ENCODE measurements around the gene BICRAL.

Gene BICRAL

DNA sequence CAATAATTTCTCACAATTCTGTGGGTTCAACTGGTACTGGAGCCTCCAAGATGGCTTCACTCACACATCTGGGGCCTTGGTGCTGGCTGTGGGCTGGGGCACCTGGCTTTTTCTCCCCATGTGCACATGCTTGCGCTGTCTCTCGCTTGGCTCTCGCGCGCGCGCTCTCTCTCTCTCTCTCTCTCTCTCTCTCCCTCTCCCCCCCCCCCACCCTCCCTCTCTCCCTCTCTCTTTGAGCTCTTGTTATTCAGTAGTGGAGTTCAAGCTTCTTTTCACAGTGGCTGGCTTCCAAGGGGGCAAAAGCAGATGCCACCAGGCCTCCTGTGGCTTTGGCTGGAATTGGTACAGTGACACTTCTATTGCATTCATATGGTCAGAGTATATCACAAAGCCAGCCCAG, 25.1 kb upstream of the BICRAL start:
- no peak overlapping the region for H3K4me3 ChIP-seq (replicated peaks in 1 of 2; ENCODE audit: low read depth in 2 of 2, low read length in 2 of 2)
- no peak for DNase-seq (ENCODE audit: low read depth in 2 of 2)
- no peak for TF ChIP-seq CTCF (IDR thresholded peaks at IDR 0.05; ENCODE audit: low read depth, low read length)

DNA sequence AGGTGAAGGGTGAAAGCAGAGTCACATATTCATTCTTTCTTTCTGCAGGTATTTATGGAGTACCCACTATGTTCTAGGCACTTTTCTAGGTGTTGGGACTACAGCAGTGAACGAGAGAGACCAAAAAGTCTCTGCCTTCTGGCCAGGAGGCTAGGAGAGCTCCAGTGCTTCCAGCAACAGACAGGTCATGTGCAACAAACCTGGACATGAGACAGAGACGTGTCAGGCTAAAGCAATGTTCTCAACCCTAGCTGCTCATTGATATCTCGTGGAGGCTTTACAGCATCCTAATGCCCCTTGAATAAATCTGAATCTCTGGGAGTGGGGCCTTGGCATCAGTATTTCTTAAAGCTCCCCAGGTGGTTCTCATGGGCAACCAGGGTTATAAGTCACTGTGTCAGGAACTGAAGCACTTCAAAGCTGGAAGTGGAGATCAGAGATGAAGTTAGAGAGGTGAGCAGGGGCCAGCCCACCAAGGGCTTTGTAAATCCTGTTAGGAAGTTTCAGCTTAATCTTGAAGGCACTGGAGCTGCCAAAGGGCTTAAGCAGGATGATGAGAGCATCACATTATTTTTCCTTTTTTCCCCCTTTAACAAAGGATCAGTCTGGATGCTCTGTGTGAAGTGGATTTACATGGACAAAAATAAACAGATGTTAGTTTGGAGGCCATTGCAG, 23.0 kb upstream of the BICRAL start:
- TF ChIP-seq CTCF (IDR thresholded peaks at IDR 0.05; ENCODE audit: low read depth, low read length) = no peak
- H3K4me3 ChIP-seq (replicated peaks in 1 of 2; ENCODE audit: low read depth in 2 of 2, low read length in 2 of 2) = no peak overlapping the region

GRCh38 chr6:42761287-42762067, 20.4 kb upstream of the BICRAL start:
- no peak for DNase-seq (ENCODE audit: low read depth in 2 of 2)
- H3K4me3 ChIP-seq (replicated peaks in 1 of 2; ENCODE audit: low read depth in 2 of 2, low read length in 2 of 2) = no peak overlapping the region
- no peak for TF ChIP-seq CTCF (IDR thresholded peaks at IDR 0.05; ENCODE audit: low read depth, low read length)

More for the DNA sequence above, 23.0 kb upstream of the BICRAL start:
- DNase-seq (ENCODE audit: low read depth in 2 of 2) = no peak

DNA sequence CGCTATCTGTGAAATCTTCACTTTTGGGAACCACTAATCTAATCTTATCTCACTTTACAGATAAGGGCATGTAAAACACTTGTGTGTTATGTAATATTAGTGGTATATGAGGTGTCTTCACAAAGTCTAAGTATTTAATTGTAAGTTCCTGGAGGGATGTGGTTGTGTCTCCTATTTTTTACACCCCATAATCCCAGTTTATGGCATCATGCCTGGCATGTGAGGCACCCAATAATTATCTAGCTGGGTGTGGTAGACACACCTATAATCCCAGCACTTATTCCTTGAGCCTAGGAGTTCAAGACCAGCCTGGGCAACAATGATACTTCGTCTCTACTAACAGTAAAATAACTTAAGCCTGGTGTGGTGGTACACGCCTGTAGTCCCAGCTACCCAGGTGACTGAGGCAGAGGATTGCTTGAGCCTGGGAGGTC, 19.4 kb upstream of the BICRAL start:
- H3K4me3 ChIP-seq (replicated peaks in 1 of 2; ENCODE audit: low read depth in 2 of 2, low read length in 2 of 2) = no peak overlapping the region
- no peak for DNase-seq (ENCODE audit: low read depth in 2 of 2)
- no peak for TF ChIP-seq CTCF (IDR thresholded peaks at IDR 0.05; ENCODE audit: low read depth, low read length)

GRCh38 chr6:42762950-42763349, 18.9 kb upstream of the BICRAL start:
- DNase-seq (ENCODE audit: low read depth in 2 of 2) = no peak
- no peak overlapping the region for H3K4me3 ChIP-seq (replicated peaks in 1 of 2; ENCODE audit: low read depth in 2 of 2, low read length in 2 of 2)
- TF ChIP-seq CTCF (IDR thresholded peaks at IDR 0.05; ENCODE audit: low read depth, low read length) = no peak

GRCh38 chr6:42764911-42765648, 16.8 kb upstream of the BICRAL start:
- DNase-seq (ENCODE audit: low read depth in 2 of 2) = no peak
- H3K4me3 ChIP-seq (replicated peaks in 1 of 2; ENCODE audit: low read depth in 2 of 2, low read length in 2 of 2) = no peak overlapping the region
- no peak for TF ChIP-seq CTCF (IDR thresholded peaks at IDR 0.05; ENCODE audit: low read depth, low read length)

Measured in cardiac fibroblast (primary cell).